ENCODE results near the gene SNRNP35. TPM values are rescaled to one million over a fixed set of nuclear protein-coding genes. Genes with fewer than 3 reads are reported as not detected.

The SNRNP35 gene
- total RNA-seq, 1 experiment from 2014 or later: 20.6 TPM

DNA sequence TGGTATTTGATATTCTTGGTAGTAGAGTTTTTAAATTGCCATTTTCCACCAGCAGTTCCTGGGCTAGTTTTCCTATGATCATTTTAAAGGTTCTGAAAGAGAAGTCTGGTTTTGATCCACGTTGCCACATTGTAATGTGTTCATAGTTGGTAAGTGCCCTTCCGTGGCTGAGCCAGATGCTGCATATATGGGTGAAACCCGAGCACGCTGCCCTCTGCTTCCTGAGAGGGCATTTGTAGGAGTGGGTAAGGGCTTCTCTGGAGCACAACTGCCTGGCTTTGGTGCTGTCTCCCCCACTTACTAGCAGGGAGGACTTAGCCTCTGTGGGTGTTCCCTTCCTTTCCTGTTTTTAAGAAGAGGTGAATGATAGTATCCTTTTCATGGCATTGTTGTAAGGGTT is 7.1 kb downstream of the SNRNP35 start:
- H3K36me3 ChIP-seq (ENCODE audit: insufficient read depth, low read length, poor library complexity, severe bottlenecking): peaks cover 5% of the 10 kb centered on the region
- ChIA-PET CTCF (no interaction called here), POLR2A (ENCODE audit: low non-redundant PET) (no interaction called here)
- peaks cover under 1% of the 10 kb centered on the region for H3K4me1 ChIP-seq (ENCODE audit: insufficient read depth, low read length, poor library complexity, severe bottlenecking)
- no peaks in the 10 kb centered on the region for H3K27me3 ChIP-seq (replicated peaks; ENCODE audit: insufficient read depth, low read depth, low read length, poor library complexity)
- TF ChIP-seq, protein P1, sequence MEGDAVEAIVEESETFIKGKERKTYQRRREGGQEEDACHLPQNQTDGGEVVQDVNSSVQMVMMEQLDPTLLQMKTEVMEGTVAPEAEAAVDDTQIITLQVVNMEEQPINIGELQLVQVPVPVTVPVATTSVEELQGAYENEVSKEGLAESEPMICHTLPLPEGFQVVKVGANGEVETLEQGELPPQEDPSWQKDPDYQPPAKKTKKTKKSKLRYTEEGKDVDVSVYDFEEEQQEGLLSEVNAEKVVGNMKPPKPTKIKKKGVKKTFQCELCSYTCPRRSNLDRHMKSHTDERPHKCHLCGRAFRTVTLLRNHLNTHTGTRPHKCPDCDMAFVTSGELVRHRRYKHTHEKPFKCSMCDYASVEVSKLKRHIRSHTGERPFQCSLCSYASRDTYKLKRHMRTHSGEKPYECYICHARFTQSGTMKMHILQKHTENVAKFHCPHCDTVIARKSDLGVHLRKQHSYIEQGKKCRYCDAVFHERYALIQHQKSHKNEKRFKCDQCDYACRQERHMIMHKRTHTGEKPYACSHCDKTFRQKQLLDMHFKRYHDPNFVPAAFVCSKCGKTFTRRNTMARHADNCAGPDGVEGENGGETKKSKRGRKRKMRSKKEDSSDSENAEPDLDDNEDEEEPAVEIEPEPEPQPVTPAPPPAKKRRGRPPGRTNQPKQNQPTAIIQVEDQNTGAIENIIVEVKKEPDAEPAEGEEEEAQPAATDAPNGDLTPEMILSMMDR (conservative IDR thresholded peaks at IDR 0.05; ENCODE audit: low read depth, low read length): no peak
- no peak for TF ChIP-seq EZH2 (IDR thresholded peaks at IDR 0.05; ENCODE audit: borderline replicate concordance, low read depth, low read length, poor library complexity, severe bottlenecking)
- BruUV-seq (replicated peaks): no TSS peak
- no peaks in the 10 kb centered on the region for H3K9me3 ChIP-seq (ENCODE audit: low read depth, low read length, poor library complexity, severe bottlenecking)
- DNase-seq (ENCODE audit: low spot score): no peak
- H3K4me3 ChIP-seq (ENCODE audit: low read depth, low read length, poor library complexity, severe bottlenecking): no peak overlapping the region
- no peak overlapping the region for H3K27ac ChIP-seq (ENCODE audit: low read depth, low read length, poor library complexity, severe bottlenecking)
- intact Hi-C loops (cut with micrococcal nuclease; ENCODE audit: unreplicated experiment): no loop called here

- TF ChIP-seq, protein P1 (conservative IDR thresholded peaks at IDR 0.05; ENCODE audit: low read depth, low read length): 0 out of 2 replicates have a peak, but pooled peaks have one; percentile 14
- TF ChIP-seq EZH2 (IDR thresholded peaks at IDR 0.05; ENCODE audit: borderline replicate concordance, low read depth, low read length, poor library complexity, severe bottlenecking): no peak
- ChIA-PET CTCF (interaction anchor here (0.7 kb wide), 1 partner anchor 137 kb away, joined by 6 read pairs; no protein-coding TSS in a partner anchor), POLR2A (ENCODE audit: low non-redundant PET) (no interaction called here)
- intact Hi-C loops (cut with micrococcal nuclease; ENCODE audit: unreplicated experiment): no loop called here
- H3K4me3 ChIP-seq (ENCODE audit: low read depth, low read length, poor library complexity, severe bottlenecking): no peak overlapping the region
- H3K4me1 ChIP-seq (ENCODE audit: insufficient read depth, low read length, poor library complexity, severe bottlenecking): no peaks in the 10 kb centered on the region
- H3K27me3 ChIP-seq (replicated peaks; ENCODE audit: insufficient read depth, low read depth, low read length, poor library complexity): no peaks in the 10 kb centered on the region
- BruUV-seq (replicated peaks): no TSS peak
- no peak overlapping the region for H3K27ac ChIP-seq (ENCODE audit: low read depth, low read length, poor library complexity, severe bottlenecking)
- H3K36me3 ChIP-seq (ENCODE audit: insufficient read depth, low read length, poor library complexity, severe bottlenecking): peaks cover 14% of the 10 kb centered on the region
- H3K9me3 ChIP-seq (ENCODE audit: low read depth, low read length, poor library complexity, severe bottlenecking): no peaks in the 10 kb centered on the region
- DNase-seq (ENCODE audit: low spot score): peak; percentile 16
These were observed 10.8 kb downstream of the SNRNP35 start for GRCh38 chr12:123468786-123469185.

DNA sequence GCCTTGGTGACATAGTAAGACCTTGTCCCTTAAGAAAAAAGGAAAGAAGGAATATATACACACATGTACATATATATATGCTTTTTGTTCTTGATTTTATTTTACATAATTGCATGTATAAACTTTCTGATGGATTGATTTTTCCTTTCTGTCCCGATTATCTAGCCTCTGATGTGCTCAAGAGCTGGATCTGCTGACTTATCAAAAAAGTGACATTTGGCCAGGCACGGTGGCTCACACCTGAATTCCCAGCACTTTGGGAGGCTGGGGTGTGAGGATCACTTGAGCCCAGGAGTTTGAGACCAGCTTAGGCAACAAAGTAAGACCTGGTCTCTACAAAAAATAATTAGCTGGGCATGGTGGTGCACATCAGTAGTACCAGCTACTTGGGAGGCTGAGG is 12.0 kb downstream of the SNRNP35 start:
- Histone ChIP-seq H3K36me3 (ENCODE audit: insufficient read depth, low read length, poor library complexity, severe bottlenecking) (peaks cover 14% of the 10 kb centered on the region), H3K9me3 (ENCODE audit: low read depth, low read length, poor library complexity, severe bottlenecking) (no peaks in the 10 kb centered on the region), H3K27me3 (replicated peaks; ENCODE audit: insufficient read depth, low read depth, low read length, poor library complexity) (no peaks in the 10 kb centered on the region), H3K4me3 (ENCODE audit: low read depth, low read length, poor library complexity, severe bottlenecking) (no peak overlapping the region), H3K27ac (ENCODE audit: low read depth, low read length, poor library complexity, severe bottlenecking) (no peak overlapping the region), H3K4me1 (ENCODE audit: insufficient read depth, low read length, poor library complexity, severe bottlenecking) (no peaks in the 10 kb centered on the region)
- CTCF ChIA-PET: interaction anchor here (0.7 kb wide), 1 partner anchor 232 kb away, joined by 7 read pairs; no protein-coding TSS in a partner anchor
- POLR2A ChIA-PET (ENCODE audit: low non-redundant PET): no interaction called here
- DNase-seq (ENCODE audit: low spot score): no peak
- BruUV-seq (replicated peaks): no TSS peak
- no peak for TF ChIP-seq EZH2 (IDR thresholded peaks at IDR 0.05; ENCODE audit: borderline replicate concordance, low read depth, low read length, poor library complexity, severe bottlenecking)
- TF ChIP-seq, protein P1 (conservative IDR thresholded peaks at IDR 0.05; ENCODE audit: low read depth, low read length): no peak
- intact Hi-C loops (cut with micrococcal nuclease; ENCODE audit: unreplicated experiment): no loop called here

Measured in A673 (cell line).